ENCODE data around the gene LRSAM1.

DNA sequence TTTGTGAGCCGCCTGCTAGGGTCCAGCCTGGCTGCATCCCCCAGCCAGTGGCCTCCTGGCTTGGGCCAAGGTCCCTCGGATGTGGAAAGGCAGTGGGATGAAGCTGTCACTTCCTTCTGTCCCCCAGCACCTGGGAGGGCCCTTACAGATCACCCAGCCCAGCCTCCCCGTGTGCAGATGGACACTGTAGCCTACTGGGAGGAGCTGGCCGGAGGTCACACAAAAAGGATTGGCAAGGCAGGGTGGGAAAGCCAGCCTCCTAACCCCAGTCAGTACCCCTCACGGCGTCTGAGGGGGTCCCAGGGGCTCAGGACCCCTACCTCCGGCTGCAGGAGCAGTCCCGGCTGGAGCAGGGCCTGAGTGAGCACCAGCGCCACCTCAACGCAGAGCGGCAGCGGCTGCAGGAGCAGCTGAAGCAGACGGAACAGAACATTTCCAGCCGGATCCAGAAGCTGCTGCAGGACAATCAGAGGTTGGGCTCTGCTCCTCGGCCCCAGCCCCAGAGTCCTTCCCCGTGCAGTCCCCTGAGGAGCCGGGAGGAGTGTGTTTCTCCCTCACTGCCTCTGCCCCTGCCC is 28.3 kb downstream of the LRSAM1 start:
- no peak for TF ChIP-seq ZNF8 (CRISPR knock-in tag; IDR thresholded peaks at IDR 0.05)
- no peak for TF ChIP-seq ZC3H10 (CRISPR knock-in tag; IDR thresholded peaks at IDR 0.05)
- no peak for TF ChIP-seq OSR1 (CRISPR knock-in tag; IDR thresholded peaks at IDR 0.05)
- no peak for TF ChIP-seq CSDC2 (CRISPR knock-in tag; IDR thresholded peaks at IDR 0.05)
- TF ChIP-seq PATZ1 (CRISPR knock-in tag; IDR thresholded peaks at IDR 0.05; ENCODE audit: borderline replicate concordance), result no peak
- no peak for TF ChIP-seq ZNF70 (CRISPR knock-in tag; IDR thresholded peaks at IDR 0.05)
- no peak for TF ChIP-seq ARNTL (CRISPR knock-in tag; IDR thresholded peaks at IDR 0.05; ENCODE audit: borderline replicate concordance, low read depth)
- TF ChIP-seq, protein P1, sequence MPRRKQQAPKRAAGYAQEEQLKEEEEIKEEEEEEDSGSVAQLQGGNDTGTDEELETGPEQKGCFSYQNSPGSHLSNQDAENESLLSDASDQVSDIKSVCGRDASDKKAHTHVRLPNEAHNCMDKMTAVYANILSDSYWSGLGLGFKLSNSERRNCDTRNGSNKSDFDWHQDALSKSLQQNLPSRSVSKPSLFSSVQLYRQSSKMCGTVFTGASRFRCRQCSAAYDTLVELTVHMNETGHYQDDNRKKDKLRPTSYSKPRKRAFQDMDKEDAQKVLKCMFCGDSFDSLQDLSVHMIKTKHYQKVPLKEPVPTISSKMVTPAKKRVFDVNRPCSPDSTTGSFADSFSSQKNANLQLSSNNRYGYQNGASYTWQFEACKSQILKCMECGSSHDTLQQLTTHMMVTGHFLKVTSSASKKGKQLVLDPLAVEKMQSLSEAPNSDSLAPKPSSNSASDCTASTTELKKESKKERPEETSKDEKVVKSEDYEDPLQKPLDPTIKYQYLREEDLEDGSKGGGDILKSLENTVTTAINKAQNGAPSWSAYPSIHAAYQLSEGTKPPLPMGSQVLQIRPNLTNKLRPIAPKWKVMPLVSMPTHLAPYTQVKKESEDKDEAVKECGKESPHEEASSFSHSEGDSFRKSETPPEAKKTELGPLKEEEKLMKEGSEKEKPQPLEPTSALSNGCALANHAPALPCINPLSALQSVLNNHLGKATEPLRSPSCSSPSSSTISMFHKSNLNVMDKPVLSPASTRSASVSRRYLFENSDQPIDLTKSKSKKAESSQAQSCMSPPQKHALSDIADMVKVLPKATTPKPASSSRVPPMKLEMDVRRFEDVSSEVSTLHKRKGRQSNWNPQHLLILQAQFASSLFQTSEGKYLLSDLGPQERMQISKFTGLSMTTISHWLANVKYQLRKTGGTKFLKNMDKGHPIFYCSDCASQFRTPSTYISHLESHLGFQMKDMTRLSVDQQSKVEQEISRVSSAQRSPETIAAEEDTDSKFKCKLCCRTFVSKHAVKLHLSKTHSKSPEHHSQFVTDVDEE (CRISPR knock-in tag; IDR thresholded peaks at IDR 0.05), result no peak
- no peak for TF ChIP-seq ISL1 (CRISPR knock-in tag; IDR thresholded peaks at IDR 0.05)
- no peak for TF ChIP-seq CREB5 (CRISPR knock-in tag; IDR thresholded peaks at IDR 0.05; ENCODE audit: low read depth)
- TF ChIP-seq ZFP3 (CRISPR knock-in tag; IDR thresholded peaks at IDR 0.05), result no peak
- TF ChIP-seq SNAI2 (CRISPR knock-in tag; IDR thresholded peaks at IDR 0.05), result no peak
- TF ChIP-seq RARB (CRISPR knock-in tag; IDR thresholded peaks at IDR 0.05), result no peak
- no peak for TF ChIP-seq GLIS3 (CRISPR knock-in tag; IDR thresholded peaks at IDR 0.05)

All from SK-N-SH treated with all-trans-retinoic acid at 6 μM for 48 hours (cell line).